SK-N-SH (cell line): Measurements from ENCODE around the gene IL4R. TPM values are rescaled to one million over a fixed set of nuclear protein-coding genes. Genes with fewer than 3 reads are reported as not detected.

ENCODE experiments used
- CTCF ChIA-PET: fragments of 300-600, 350-600 bp; formaldehyde crosslinking; extraction: SDS; loops from one replicate; lab custom pipeline; 2021; lab: Yijun Ruan, JAX
- POLR2A ChIA-PET: fragments of 350-600 bp; sonication (Branson Sonifier 250); formaldehyde crosslinking; extraction: SDS; loops from one replicate; lab custom pipeline; 2020; ENCODE audit warnings: antibody characterized with exemption, inconsistent platforms; lab: Yijun Ruan, JAX
- DNase-seq: peaks from one replicate; pipeline ENCODE4 v3.0.0; 2012
- H2AFZ ChIP-seq: fragments of 200-600 bp; sonication (generic); 2 replicates; pipeline ENCODE4 v1.8.1; 2016; ENCODE audit warnings: antibody characterized with exemption, mild to moderate bottlenecking, low read depth
- H3F3A ChIP-seq: fragments of 200-600 bp; sonication (generic); replicated peaks from 2 replicates; pipeline ENCODE3; 2016; ENCODE audit warnings: antibody characterized with exemption, mild to moderate bottlenecking; ENCODE audit not compliant: insufficient read depth
- H3K27ac ChIP-seq, 2 experiments: fragments of 200-500 bp in 1 of 2; fragments of 200-600 bp in 1 of 2; sonication (Bioruptor generic) in 1 of 2; sonication (generic), shearing (Covaris generic) in 1 of 2; 2 replicates each; pipeline versions ENCODE4 v1.5.1 to v1.6.1; 2014 to 2016; ENCODE audit warnings: low read depth in 2 of 2, inconsistent platforms in 1 of 2, low read length in 1 of 2, mild to moderate bottlenecking in 1 of 2, mixed read lengths in 1 of 2
- H3K27me3 ChIP-seq: fragments of 200-600 bp; sonication (generic), shearing (Covaris generic); 2 replicates; pipeline ENCODE4 v1.6.1; 2016; ENCODE audit warnings: mixed run types; ENCODE audit not compliant: insufficient read depth
- H3K36me3 ChIP-seq, 2 experiments: fragments of 200-500 bp in 1 of 2; fragments of 200-600 bp in 1 of 2; sonication (Bioruptor generic) in 1 of 2; sonication (generic) in 1 of 2; replicated peaks in 1 of 2; 2 replicates each; pipeline versions ENCODE3 to v1.5.1; 2014 to 2016; ENCODE audit warnings: low read length in 1 of 2, mild to moderate bottlenecking in 1 of 2; ENCODE audit not compliant: insufficient read depth in 2 of 2, control insufficient read depth in 1 of 2
- H3K4me1 ChIP-seq, 2 experiments: fragments of 200-500 bp in 1 of 2; fragments of 200-600 bp in 1 of 2; sonication (Bioruptor generic) in 1 of 2; sonication (generic), shearing (Covaris generic) in 1 of 2; 2 replicates each; pipeline versions ENCODE4 v1.5.1 to v1.6.1; 2014 to 2016; ENCODE audit warnings: low read depth in 1 of 2, low read length in 1 of 2, mixed run types in 1 of 2; ENCODE audit not compliant: insufficient read depth in 2 of 2, control insufficient read depth in 1 of 2
- H3K4me2 ChIP-seq: fragments of 200-600 bp; sonication (generic), shearing (Covaris generic); 2 replicates; pipeline ENCODE4 v1.6.1; 2017; ENCODE audit warnings: mixed run types
- H3K4me3 ChIP-seq, 2 experiments: fragments of 200-500 bp in 1 of 2; fragments of 200-600 bp in 1 of 2; sonication (Bioruptor generic) in 1 of 2; sonication (generic), shearing (Covaris generic) in 1 of 2; 2 replicates each; pipeline versions ENCODE4 v1.5.1 to v1.8.1; 2014 to 2016; ENCODE audit warnings: low read depth in 2 of 2, inconsistent platforms in 1 of 2, low read length in 1 of 2, mild to moderate bottlenecking in 1 of 2, mixed read lengths in 1 of 2, moderate library complexity in 1 of 2
- H3K79me2 ChIP-seq: fragments of 200-600 bp; sonication (generic); 2 replicates; pipeline ENCODE4 v1.8.1; 2017; ENCODE audit warnings: mild to moderate bottlenecking; ENCODE audit not compliant: insufficient read depth
- H3K9ac ChIP-seq: fragments of 200-600 bp; sonication (generic); 2 replicates; pipeline ENCODE4 v1.6.1; 2017; ENCODE audit warnings: mixed run types
- H3K9me2 ChIP-seq: fragments of 200-600 bp; sonication (generic); 2 replicates; pipeline ENCODE4 v1.6.1; 2017; ENCODE audit warnings: mixed run types
- H3K9me3 ChIP-seq: fragments of 200-600 bp; sonication (generic); 2 replicates; pipeline ENCODE4 v1.6.1; 2017; ENCODE audit warnings: mixed run types, mild to moderate bottlenecking, moderate library complexity
- H4K20me1 ChIP-seq: fragments of 200-600 bp; sonication (generic); 2 replicates; pipeline ENCODE4 v1.6.1; 2017; ENCODE audit warnings: mild to moderate bottlenecking, mixed run types; ENCODE audit not compliant: insufficient read depth
- CHD2 ChIP-seq: fragments of 150-350 bp; IDR thresholded peaks from 2 replicates; pipeline ENCODE4 v1.6.1; 2018; ENCODE audit warnings: low read length; ENCODE audit not compliant: partially characterized antibody
- FOXM1 ChIP-seq: IDR thresholded peaks from 2 replicates; pipeline ENCODE4 v1.4.0; 2012; ENCODE audit warnings: low read depth, mild to moderate bottlenecking
- IRF3 ChIP-seq: fragments of 150-350 bp; IDR thresholded peaks from 2 replicates; pipeline ENCODE4 v1.6.1; 2016; ENCODE audit warnings: mild to moderate bottlenecking, low read depth, low read length
- MAX ChIP-seq: IDR thresholded peaks from 2 replicates; pipeline ENCODE4 v1.4.0; 2012; ENCODE audit warnings: low read depth
- MEF2A ChIP-seq: IDR thresholded peaks from 2 replicates; pipeline ENCODE4 v1.4.0; 2012; ENCODE audit warnings: low read depth, borderline replicate concordance
- NFIC ChIP-seq: IDR thresholded peaks from 2 replicates; pipeline ENCODE4 v1.4.0; 2012; ENCODE audit warnings: borderline replicate concordance
- NRF1 ChIP-seq: IDR thresholded peaks from 2 replicates; pipeline ENCODE4 v1.6.1; 2012; ENCODE audit warnings: low read depth, mild to moderate bottlenecking, low read length
- PBX3 ChIP-seq: IDR thresholded peaks from 2 replicates; pipeline ENCODE4; 2012
- POLR2AphosphoS5 ChIP-seq: IDR thresholded peaks from 2 replicates; pipeline ENCODE4 v1.6.1; 2012; ENCODE audit warnings: low read depth, low read length
- RFX5 ChIP-seq: IDR thresholded peaks from 2 replicates; pipeline ENCODE4 v1.6.1; 2012; ENCODE audit warnings: mild to moderate bottlenecking, improper control_type of control experiment, low read length
- SIN3A ChIP-seq: IDR thresholded peaks from 2 replicates; pipeline ENCODE4 v1.6.1; 2012; ENCODE audit warnings: low read depth, mild to moderate bottlenecking, low read length, moderate library complexity, borderline replicate concordance
- TEAD4 ChIP-seq: IDR thresholded peaks from 2 replicates; pipeline ENCODE4 v1.4.0; 2012; ENCODE audit warnings: mild to moderate bottlenecking, borderline replicate concordance; ENCODE audit not compliant: insufficient read depth
- YY1 ChIP-seq: IDR thresholded peaks from 2 replicates; pipeline ENCODE4 v1.4.0; 2012; ENCODE audit warnings: low read depth, mild to moderate bottlenecking
- WGBS: methylation state at CpG from one replicate; pipeline ENCODE4 v1.1.6; 2017; ENCODE audit warnings: low lambda C conversion rate; 5-methylcytosine and 5-hydroxymethylcytosine counted together
- polyA plus RNA-seq, 3 experiments: library from polyadenylated mRNA; depleted of rRNA; stranded (reverse); fragments of >200 nt; gene quantifications; 2 replicates each; pipeline ENCODE4 v1.2.3, GENCODE V29; 2012
- TF ChIP-seq, protein P1 (sequence below): fragments of 200-600 bp; sonication (generic); IDR thresholded peaks from 2 replicates; pipeline ENCODE4 v1.6.1; 2017; ENCODE audit warnings: antibody characterized with exemption, mild to moderate bottlenecking, moderate library complexity
- TF ChIP-seq, protein P2 (sequence below): fragments of 150-350 bp; IDR thresholded peaks from 2 replicates; pipeline ENCODE4 v1.6.1; 2017; ENCODE audit warnings: antibody characterized with exemption, low read length, low read depth, borderline replicate concordance
- TF ChIP-seq, protein P3 (sequence below): IDR thresholded peaks from 2 replicates; pipeline ENCODE4 v1.4.0; 2012; ENCODE audit warnings: low read depth, borderline replicate concordance
- TF ChIP-seq, protein P4 (sequence below): IDR thresholded peaks from 2 replicates; pipeline ENCODE4 v1.6.1; 2012; ENCODE audit warnings: mild to moderate bottlenecking, low read depth, low read length, moderate library complexity

The IL4R gene
- polyA plus RNA-seq, 1 of the 3 experiments (the other 2 are of a cell fraction) = 16.1 TPM

DNA sequence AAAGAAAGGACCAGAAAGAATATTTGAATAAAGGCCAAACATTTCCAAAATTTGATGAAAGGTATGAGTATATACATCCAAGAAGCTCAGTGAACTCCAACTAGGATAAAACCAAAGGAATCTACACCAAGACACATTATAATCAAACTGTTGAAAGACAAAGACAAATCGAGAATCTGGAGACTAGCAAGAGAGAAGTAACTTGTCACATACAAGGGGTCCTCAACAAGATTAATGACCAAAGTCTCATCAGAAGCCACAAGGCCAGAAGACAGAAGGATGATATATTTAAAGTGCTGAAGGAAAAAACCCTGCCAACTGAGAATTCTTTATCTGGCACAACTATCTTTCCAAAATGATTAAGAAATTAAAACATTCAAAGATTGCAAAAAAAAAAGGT lies 78.9 kb downstream of the IL4R start:
- CTCF ChIA-PET = no interaction called here
- Histone ChIP-seq H3K4me3 (no peak overlapping the region), H3K4me2 (no peak overlapping the region), H3K27ac (no peak overlapping the region), H3K9me2 (no peaks in the 10 kb centered on the region), H2AFZ (no peak overlapping the region), H3K9me3 (peaks cover 15% of the 10 kb centered on the region), H3K79me2 (no peaks in the 10 kb centered on the region), H4K20me1 (no peaks in the 10 kb centered on the region), H3K27me3 (no peaks in the 10 kb centered on the region), H3K4me1 (no peaks in the 10 kb centered on the region), H3K36me3 (no peaks in the 10 kb centered on the region), H3F3A (no peaks in the 10 kb centered on the region), H3K9ac (no peak overlapping the region)
- TF ChIP-seq TEAD4 (no peak), FOXM1 (no peak), NRF1 (no peak), IRF3 (no peak), YY1 (no peak), SIN3A (no peak), CHD2 (no peak), NFIC (no peak), POLR2AphosphoS5 (no peak), MAX (no peak), RFX5 (no peak), PBX3 (no peak), MEF2A (no peak)
- TF ChIP-seq, protein P1, sequence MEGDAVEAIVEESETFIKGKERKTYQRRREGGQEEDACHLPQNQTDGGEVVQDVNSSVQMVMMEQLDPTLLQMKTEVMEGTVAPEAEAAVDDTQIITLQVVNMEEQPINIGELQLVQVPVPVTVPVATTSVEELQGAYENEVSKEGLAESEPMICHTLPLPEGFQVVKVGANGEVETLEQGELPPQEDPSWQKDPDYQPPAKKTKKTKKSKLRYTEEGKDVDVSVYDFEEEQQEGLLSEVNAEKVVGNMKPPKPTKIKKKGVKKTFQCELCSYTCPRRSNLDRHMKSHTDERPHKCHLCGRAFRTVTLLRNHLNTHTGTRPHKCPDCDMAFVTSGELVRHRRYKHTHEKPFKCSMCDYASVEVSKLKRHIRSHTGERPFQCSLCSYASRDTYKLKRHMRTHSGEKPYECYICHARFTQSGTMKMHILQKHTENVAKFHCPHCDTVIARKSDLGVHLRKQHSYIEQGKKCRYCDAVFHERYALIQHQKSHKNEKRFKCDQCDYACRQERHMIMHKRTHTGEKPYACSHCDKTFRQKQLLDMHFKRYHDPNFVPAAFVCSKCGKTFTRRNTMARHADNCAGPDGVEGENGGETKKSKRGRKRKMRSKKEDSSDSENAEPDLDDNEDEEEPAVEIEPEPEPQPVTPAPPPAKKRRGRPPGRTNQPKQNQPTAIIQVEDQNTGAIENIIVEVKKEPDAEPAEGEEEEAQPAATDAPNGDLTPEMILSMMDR = no peak
- TF ChIP-seq, protein P2, sequence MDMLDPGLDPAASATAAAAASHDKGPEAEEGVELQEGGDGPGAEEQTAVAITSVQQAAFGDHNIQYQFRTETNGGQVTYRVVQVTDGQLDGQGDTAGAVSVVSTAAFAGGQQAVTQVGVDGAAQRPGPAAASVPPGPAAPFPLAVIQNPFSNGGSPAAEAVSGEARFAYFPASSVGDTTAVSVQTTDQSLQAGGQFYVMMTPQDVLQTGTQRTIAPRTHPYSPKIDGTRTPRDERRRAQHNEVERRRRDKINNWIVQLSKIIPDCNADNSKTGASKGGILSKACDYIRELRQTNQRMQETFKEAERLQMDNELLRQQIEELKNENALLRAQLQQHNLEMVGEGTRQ = no peak
- TF ChIP-seq, protein P3, sequence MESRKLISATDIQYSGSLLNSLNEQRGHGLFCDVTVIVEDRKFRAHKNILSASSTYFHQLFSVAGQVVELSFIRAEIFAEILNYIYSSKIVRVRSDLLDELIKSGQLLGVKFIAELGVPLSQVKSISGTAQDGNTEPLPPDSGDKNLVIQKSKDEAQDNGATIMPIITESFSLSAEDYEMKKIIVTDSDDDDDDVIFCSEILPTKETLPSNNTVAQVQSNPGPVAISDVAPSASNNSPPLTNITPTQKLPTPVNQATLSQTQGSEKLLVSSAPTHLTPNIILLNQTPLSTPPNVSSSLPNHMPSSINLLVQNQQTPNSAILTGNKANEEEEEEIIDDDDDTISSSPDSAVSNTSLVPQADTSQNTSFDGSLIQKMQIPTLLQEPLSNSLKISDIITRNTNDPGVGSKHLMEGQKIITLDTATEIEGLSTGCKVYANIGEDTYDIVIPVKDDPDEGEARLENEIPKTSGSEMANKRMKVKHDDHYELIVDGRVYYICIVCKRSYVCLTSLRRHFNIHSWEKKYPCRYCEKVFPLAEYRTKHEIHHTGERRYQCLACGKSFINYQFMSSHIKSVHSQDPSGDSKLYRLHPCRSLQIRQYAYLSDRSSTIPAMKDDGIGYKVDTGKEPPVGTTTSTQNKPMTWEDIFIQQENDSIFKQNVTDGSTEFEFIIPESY = no peak
- TF ChIP-seq, protein P4, sequence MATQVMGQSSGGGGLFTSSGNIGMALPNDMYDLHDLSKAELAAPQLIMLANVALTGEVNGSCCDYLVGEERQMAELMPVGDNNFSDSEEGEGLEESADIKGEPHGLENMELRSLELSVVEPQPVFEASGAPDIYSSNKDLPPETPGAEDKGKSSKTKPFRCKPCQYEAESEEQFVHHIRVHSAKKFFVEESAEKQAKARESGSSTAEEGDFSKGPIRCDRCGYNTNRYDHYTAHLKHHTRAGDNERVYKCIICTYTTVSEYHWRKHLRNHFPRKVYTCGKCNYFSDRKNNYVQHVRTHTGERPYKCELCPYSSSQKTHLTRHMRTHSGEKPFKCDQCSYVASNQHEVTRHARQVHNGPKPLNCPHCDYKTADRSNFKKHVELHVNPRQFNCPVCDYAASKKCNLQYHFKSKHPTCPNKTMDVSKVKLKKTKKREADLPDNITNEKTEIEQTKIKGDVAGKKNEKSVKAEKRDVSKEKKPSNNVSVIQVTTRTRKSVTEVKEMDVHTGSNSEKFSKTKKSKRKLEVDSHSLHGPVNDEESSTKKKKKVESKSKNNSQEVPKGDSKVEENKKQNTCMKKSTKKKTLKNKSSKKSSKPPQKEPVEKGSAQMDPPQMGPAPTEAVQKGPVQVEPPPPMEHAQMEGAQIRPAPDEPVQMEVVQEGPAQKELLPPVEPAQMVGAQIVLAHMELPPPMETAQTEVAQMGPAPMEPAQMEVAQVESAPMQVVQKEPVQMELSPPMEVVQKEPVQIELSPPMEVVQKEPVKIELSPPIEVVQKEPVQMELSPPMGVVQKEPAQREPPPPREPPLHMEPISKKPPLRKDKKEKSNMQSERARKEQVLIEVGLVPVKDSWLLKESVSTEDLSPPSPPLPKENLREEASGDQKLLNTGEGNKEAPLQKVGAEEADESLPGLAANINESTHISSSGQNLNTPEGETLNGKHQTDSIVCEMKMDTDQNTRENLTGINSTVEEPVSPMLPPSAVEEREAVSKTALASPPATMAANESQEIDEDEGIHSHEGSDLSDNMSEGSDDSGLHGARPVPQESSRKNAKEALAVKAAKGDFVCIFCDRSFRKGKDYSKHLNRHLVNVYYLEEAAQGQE = no peak
- DNase-seq = no peak
- WGBS = 0% methylated on average over 1 of the region's 1 CpG
- POLR2A ChIA-PET = no interaction called here
